NCI-H748 (cell line): ENCODE results near the gene JADE3.

Experiments
- DNase-seq: peaks from one replicate; lab custom pipeline; 2025; ENCODE audit not compliant: unreplicated experiment; lab: John Stamatoyannopoulos, UW

JADE3 gene

GRCh38 chrX:47101206-47101605, 189.0 kb downstream of the JADE3 start:
- DNase-seq: no peak
